Measurements from ENCODE around the gene PCBP2.
A peak's percentile ranks its signal among the peaks of the same experiment; 100 is the strongest.
"Not testable (repeated sequence)": the region's sequence is repeated elsewhere in the genome, so short reads cannot be mapped to it uniquely, and the experiment has no call there.

Gene PCBP2

GRCh38 chr12:53441040-53441833 lies 10.7 kb upstream of the PCBP2 start, which contains the start of gene PRR13:
TSS of gene PRR13 (plus strand) at chr12:53441734. CDS start at chr12:53442715, 981 bp downstream.
- peak; percentile 99 for DNase-seq

GRCh38 chr12:53443955-53444354 lies 7.9 kb upstream of the PCBP2 start:
- no peak for DNase-seq

- not testable (repeated sequence) for DNase-seq
Observed at GRCh38 chr12:53444593-53445325, 7.1 kb upstream of the PCBP2 start.

- DNase-seq, result no peak
Observed at GRCh38 chr12:53450936-53451335, 966 bp upstream of the PCBP2 start.

GRCh38 chr12:53452159-53453077 lies 516 bp downstream of the PCBP2 start:
- peak; percentile 54 for DNase-seq

- no peak for DNase-seq
Observed at GRCh38 chr12:53453953-53454640, 2.2 kb downstream of the PCBP2 start.

- DNase-seq, result no peak
Observed at GRCh38 chr12:53454707-53455106, 2.8 kb downstream of the PCBP2 start.

- DNase-seq, result no peak
Observed at GRCh38 chr12:53456654-53457366, 4.9 kb downstream of the PCBP2 start.

GRCh38 chr12:53459097-53459496 lies 7.2 kb downstream of the PCBP2 start:
- DNase-seq, result no peak

GRCh38 chr12:53461059-53461458 lies 9.2 kb downstream of the PCBP2 start:
- DNase-seq, result no peak

- DNase-seq, result no peak
Observed at GRCh38 chr12:53461591-53461990, 9.7 kb downstream of the PCBP2 start.

- DNase-seq, result no peak
Observed at GRCh38 chr12:53462935-53463334, 11.0 kb downstream of the PCBP2 start.

- DNase-seq, result no peak
Observed at GRCh38 chr12:53463802-53464560, 12.1 kb downstream of the PCBP2 start.

- DNase-seq, result no peak
Observed at GRCh38 chr12:53464685-53465418, 12.9 kb downstream of the PCBP2 start.

- DNase-seq, result no peak
Observed at GRCh38 chr12:53465679-53466078, 13.8 kb downstream of the PCBP2 start.

- DNase-seq, result no peak
Observed at GRCh38 chr12:53466640-53467039, 14.7 kb downstream of the PCBP2 start.

GRCh38 chr12:53467082-53467481 lies 15.2 kb downstream of the PCBP2 start:
- no peak for DNase-seq

GRCh38 chr12:53467880-53468279 lies 16.0 kb downstream of the PCBP2 start:
- no peak for DNase-seq

- DNase-seq, result no peak
Observed at GRCh38 chr12:53468282-53468681, 16.4 kb downstream of the PCBP2 start.

GRCh38 chr12:53472056-53472582 lies 20.2 kb downstream of the PCBP2 start:
- no peak for DNase-seq
